ENCODE results near the gene DENND4B.

GRCh38 chr1:153916297-153916696 is 30.2 kb downstream of the DENND4B start:
- TF ChIP-seq CTCF (IDR thresholded peaks at IDR 0.05) (no peak), EZH2phosphoT487 (IDR thresholded peaks at IDR 0.05) (no peak), EZH2 (IDR thresholded peaks at IDR 0.05) (no peak)
